ENCODE measurements around the gene NUMA1. TPM values are rescaled to one million over a fixed set of nuclear protein-coding genes. Genes with fewer than 3 reads are reported as not detected.

The NUMA1 gene
- total RNA-seq, 1 donor from 2014 or later: 289 TPM

DNA sequence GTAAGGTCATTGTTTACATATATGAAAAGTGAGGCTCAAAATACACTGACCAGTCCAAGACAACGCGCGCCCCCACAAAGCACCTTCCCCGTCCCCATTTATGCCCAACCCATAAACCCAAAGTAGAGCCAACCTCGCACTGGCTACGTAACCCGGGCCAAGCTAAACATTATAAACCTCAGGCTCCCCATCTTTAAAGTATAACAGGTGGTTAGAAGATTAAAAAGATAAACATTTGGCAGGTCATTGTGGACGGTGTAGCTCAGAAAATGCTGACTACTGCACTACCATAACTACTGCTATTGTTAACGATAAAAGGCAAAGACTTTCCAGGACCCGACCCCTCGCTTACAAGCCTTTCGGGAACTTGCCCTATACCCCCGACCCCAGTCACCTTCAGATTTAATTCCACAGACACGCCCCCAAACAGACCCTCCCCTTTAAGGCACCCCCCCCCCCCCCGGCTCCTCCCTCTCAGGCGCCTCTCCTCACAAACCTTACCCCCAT lies 470 bp downstream of the NUMA1 start:
- no peaks in the 10 kb centered on the region for H3K27me3 ChIP-seq
- H3K4me3 ChIP-seq: peak overlapping the region; percentile 82 to 90
- intact Hi-C loops (cut with DNase I): loop anchor here (1.0 kb wide), 4 partner anchors 10 to 40 kb away; partner anchors contain the start of genes ANAPC15 and LAMTOR1
- H3K27ac ChIP-seq: peak overlapping the region; percentile 86 to 91
- DNase-seq (ENCODE audit: low spot score in 2 of 2): peak in 1 of 2 donors; percentile 62
- peaks cover 0 to 2% of the 10 kb centered on the region in 2 donors for H3K36me3 ChIP-seq
- H3K4me1 ChIP-seq: peaks cover 5 to 14% of the 10 kb centered on the region in 2 donors
- no peaks in the 10 kb centered on the region for H3K9me3 ChIP-seq
- TF ChIP-seq, protein P1, sequence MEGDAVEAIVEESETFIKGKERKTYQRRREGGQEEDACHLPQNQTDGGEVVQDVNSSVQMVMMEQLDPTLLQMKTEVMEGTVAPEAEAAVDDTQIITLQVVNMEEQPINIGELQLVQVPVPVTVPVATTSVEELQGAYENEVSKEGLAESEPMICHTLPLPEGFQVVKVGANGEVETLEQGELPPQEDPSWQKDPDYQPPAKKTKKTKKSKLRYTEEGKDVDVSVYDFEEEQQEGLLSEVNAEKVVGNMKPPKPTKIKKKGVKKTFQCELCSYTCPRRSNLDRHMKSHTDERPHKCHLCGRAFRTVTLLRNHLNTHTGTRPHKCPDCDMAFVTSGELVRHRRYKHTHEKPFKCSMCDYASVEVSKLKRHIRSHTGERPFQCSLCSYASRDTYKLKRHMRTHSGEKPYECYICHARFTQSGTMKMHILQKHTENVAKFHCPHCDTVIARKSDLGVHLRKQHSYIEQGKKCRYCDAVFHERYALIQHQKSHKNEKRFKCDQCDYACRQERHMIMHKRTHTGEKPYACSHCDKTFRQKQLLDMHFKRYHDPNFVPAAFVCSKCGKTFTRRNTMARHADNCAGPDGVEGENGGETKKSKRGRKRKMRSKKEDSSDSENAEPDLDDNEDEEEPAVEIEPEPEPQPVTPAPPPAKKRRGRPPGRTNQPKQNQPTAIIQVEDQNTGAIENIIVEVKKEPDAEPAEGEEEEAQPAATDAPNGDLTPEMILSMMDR (IDR thresholded peaks at IDR 0.05): no peak

DNA sequence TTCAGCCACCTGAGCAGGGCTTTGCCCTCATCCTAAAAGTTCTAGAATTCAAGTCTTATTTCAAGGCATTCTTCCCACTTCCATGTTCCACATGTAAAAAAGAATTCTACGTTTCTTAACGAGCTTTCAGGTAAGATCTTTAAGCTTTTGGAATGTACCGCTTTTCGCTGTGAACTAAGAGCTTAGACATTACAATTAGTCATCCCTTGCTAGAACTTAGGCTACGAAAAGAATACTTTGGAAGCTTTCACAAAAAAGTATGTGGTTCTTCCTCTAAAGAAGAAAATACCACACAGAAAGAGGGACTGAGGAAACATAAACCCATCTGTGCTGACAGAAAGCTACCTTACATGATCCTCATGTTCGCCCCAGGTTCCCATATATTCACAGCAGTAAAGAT lies 1.9 kb downstream of the NUMA1 start:
- TF ChIP-seq, protein P1 (IDR thresholded peaks at IDR 0.05): no peak
- H3K9me3 ChIP-seq: no peaks in the 10 kb centered on the region
- no peaks in the 10 kb centered on the region for H3K27me3 ChIP-seq
- H3K4me3 ChIP-seq: no peak overlapping the region
- H3K36me3 ChIP-seq: peaks cover 0 to 2% of the 10 kb centered on the region in 2 donors
- peak overlapping the region; percentile 86 to 91 for H3K27ac ChIP-seq
- DNase-seq (ENCODE audit: low spot score in 2 of 2): no peak
- intact Hi-C loops (cut with DNase I): no loop called here
- H3K4me1 ChIP-seq: peaks cover 5 to 14% of the 10 kb centered on the region in 2 donors

DNA sequence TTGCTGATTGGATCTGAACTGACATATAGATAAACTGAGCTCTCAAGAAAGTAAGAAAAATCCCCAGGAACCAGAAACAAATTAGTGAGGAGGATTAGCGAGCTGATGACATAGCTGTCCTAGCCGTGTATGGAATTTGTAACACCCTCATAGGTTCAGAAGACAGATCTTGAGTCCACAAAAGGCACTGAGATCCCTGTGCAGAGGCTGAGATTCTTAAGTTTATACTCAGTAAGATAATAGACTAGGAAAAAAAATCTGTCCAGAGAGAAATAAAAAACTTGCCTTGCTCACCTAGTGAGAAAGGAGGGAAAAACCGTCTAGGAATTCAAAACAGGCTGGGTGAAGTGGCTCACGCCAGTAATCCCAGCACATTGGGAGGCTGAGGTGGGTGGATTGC lies 4.6 kb downstream of the NUMA1 start:
- no peak overlapping the region for H3K4me3 ChIP-seq
- peaks cover 6 to 18% of the 10 kb centered on the region in 2 donors for H3K4me1 ChIP-seq
- intact Hi-C loops (cut with DNase I): no loop called here
- H3K9me3 ChIP-seq: no peaks in the 10 kb centered on the region
- H3K36me3 ChIP-seq: peaks cover 0 to 2% of the 10 kb centered on the region in 2 donors
- DNase-seq (ENCODE audit: low spot score in 2 of 2): no peak
- H3K27me3 ChIP-seq: no peaks in the 10 kb centered on the region
- TF ChIP-seq, protein P1 (IDR thresholded peaks at IDR 0.05): no peak
- H3K27ac ChIP-seq: no peak overlapping the region

DNA sequence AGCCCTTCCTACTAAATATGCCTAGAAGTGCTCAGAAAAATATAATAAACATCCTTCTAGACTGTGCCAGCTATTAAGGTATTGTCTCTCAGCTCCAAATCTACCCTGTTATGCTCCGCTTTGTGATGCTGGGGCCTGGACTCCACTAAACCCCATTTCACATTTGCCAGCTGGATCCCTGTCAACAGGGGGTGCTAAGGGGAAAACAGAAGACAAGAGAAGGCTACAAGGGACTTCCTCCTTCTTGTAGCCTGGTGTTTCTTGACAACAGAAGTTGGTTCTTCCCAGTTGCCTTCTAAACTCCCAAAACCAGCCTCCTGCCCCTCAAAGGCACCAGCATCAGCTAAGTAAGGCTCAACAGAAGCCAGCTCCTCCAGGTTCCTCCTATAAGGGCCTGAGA lies 5.2 kb downstream of the NUMA1 start:
- peaks cover 0 to 2% of the 10 kb centered on the region in 2 donors for H3K36me3 ChIP-seq
- intact Hi-C loops (cut with DNase I): no loop called here
- no peaks in the 10 kb centered on the region for H3K27me3 ChIP-seq
- TF ChIP-seq, protein P1 (IDR thresholded peaks at IDR 0.05): no peak
- H3K9me3 ChIP-seq: no peaks in the 10 kb centered on the region
- no peak for DNase-seq (ENCODE audit: low spot score in 2 of 2)
- no peak overlapping the region for H3K27ac ChIP-seq
- H3K4me1 ChIP-seq: peaks cover 6 to 24% of the 10 kb centered on the region in 2 donors
- no peak overlapping the region for H3K4me3 ChIP-seq

DNA sequence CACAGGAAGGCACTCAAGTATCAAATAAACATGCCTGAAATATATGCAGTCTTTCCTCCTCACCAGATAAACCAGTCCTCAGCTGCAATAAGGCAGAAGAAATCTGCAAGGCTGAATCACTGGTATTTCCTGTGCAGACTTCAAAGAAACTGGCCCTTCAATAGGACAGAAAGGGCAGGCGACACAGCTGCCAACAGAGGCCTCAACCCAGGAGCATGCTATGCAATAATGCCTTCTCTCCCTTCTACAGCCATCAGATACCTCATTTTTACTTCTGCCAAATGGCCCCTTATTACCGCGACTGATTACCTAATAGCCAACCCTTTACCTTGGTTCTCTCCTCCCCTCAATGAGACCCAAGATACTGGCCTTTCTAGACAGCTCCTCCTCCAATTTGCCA lies 8.0 kb downstream of the NUMA1 start:
- H3K27ac ChIP-seq: peak overlapping the region; percentile 25 to 28
- no peak for DNase-seq (ENCODE audit: low spot score in 2 of 2)
- TF ChIP-seq, protein P1 (IDR thresholded peaks at IDR 0.05): no peak
- no peak overlapping the region for H3K4me3 ChIP-seq
- H3K9me3 ChIP-seq: no peaks in the 10 kb centered on the region
- peaks cover 0 to 2% of the 10 kb centered on the region in 2 donors for H3K36me3 ChIP-seq
- H3K27me3 ChIP-seq: no peaks in the 10 kb centered on the region
- intact Hi-C loops (cut with DNase I): no loop called here
- H3K4me1 ChIP-seq: peaks cover 6 to 31% of the 10 kb centered on the region in 2 donors

Measured in ascending aorta (tissue), 2 donors.